Progenitor cell of endocrine pancreas (in vitro differentiated cells): ENCODE results near the gene IL6R. TPM values are rescaled to one million over a fixed set of nuclear protein-coding genes. Genes with fewer than 3 reads are reported as not detected.

Source experiments
- DNase-seq: peaks from one replicate; pipeline ENCODE4 v3.0.0; 2021; ENCODE audit warnings: low spot score; ENCODE audit not compliant: unreplicated experiment
- H3K27ac Mint-ChIP-seq: 2 replicates; pipeline ENCODE4 v1.8.0; 2021; ENCODE audit warnings: mild to moderate bottlenecking, moderate library complexity, mixed read lengths
- H3K27me3 Mint-ChIP-seq: 2 replicates; pipeline ENCODE4 v1.8.0; 2021; ENCODE audit warnings: mixed read lengths
- H3K36me3 Mint-ChIP-seq: 2 replicates; pipeline ENCODE4 v1.8.0; 2022; ENCODE audit warnings: mixed read lengths; ENCODE audit not compliant: insufficient read depth
- H3K4me1 Mint-ChIP-seq: 2 replicates; pipeline ENCODE4 v1.8.0; 2021; ENCODE audit warnings: low read depth, mixed read lengths
- H3K4me3 Mint-ChIP-seq: 2 replicates; pipeline ENCODE4 v1.8.0; 2021; ENCODE audit warnings: low read depth, mild to moderate bottlenecking, moderate library complexity, mixed read lengths
- H3K9me3 Mint-ChIP-seq: 2 replicates; pipeline ENCODE4 v1.8.0; 2021; ENCODE audit warnings: low read depth, mixed read lengths
- CTCF ChIP-seq: fragments of 200-600 bp; sonication (generic); IDR thresholded peaks from one replicate; pipeline ENCODE4 v1.5.0; 2021; ENCODE audit warnings: antibody characterized with exemption, mild to moderate bottlenecking; ENCODE audit not compliant: unreplicated experiment
- total RNA-seq: library from RNA; stranded (reverse); gene quantifications from 2 replicates; pipeline ENCODE4 v1.2.1, GENCODE V29; 2021

Gene IL6R
- total RNA-seq, 1 donor from 2014 or later, result 3.1 TPM

GRCh38 chr1:154430903-154431302 lies 25.8 kb downstream of the IL6R start:
- H3K27ac Mint-ChIP-seq, result no peak overlapping the region
- TF ChIP-seq CTCF, result no peak
- DNase-seq, result no peak
- peaks cover 4% of the 10 kb centered on the region for H3K27me3 Mint-ChIP-seq
- H3K36me3 Mint-ChIP-seq, result no peaks in the 10 kb centered on the region
- H3K9me3 Mint-ChIP-seq, result no peaks in the 10 kb centered on the region
- no peak overlapping the region for H3K4me3 Mint-ChIP-seq
- peaks cover 5% of the 10 kb centered on the region for H3K4me1 Mint-ChIP-seq

GRCh38 chr1:154431586-154432373 lies 26.6 kb downstream of the IL6R start:
- no peaks in the 10 kb centered on the region for H3K9me3 Mint-ChIP-seq
- peaks cover 5% of the 10 kb centered on the region for H3K4me1 Mint-ChIP-seq
- H3K4me3 Mint-ChIP-seq, result no peak overlapping the region
- H3K27me3 Mint-ChIP-seq, result peaks cover 4% of the 10 kb centered on the region
- H3K27ac Mint-ChIP-seq, result no peak overlapping the region
- H3K36me3 Mint-ChIP-seq, result no peaks in the 10 kb centered on the region
- no peak for TF ChIP-seq CTCF
- DNase-seq, result no peak

- TF ChIP-seq CTCF, result no peak
- peaks cover 4% of the 10 kb centered on the region for H3K27me3 Mint-ChIP-seq
- H3K4me3 Mint-ChIP-seq, result no peak overlapping the region
- H3K9me3 Mint-ChIP-seq, result no peaks in the 10 kb centered on the region
- no peaks in the 10 kb centered on the region for H3K36me3 Mint-ChIP-seq
- H3K27ac Mint-ChIP-seq, result no peak overlapping the region
- DNase-seq, result no peak
- peaks cover 5% of the 10 kb centered on the region for H3K4me1 Mint-ChIP-seq
Observed at GRCh38 chr1:154433161-154433764, 28.1 kb downstream of the IL6R start.

- H3K4me1 Mint-ChIP-seq, result peaks cover 6% of the 10 kb centered on the region
- no peak for DNase-seq
- H3K9me3 Mint-ChIP-seq, result no peaks in the 10 kb centered on the region
- H3K36me3 Mint-ChIP-seq, result no peaks in the 10 kb centered on the region
- H3K27me3 Mint-ChIP-seq, result peaks cover 4% of the 10 kb centered on the region
- no peak overlapping the region for H3K27ac Mint-ChIP-seq
- no peak for TF ChIP-seq CTCF
- H3K4me3 Mint-ChIP-seq, result no peak overlapping the region
Observed at GRCh38 chr1:154434346-154435085, 29.4 kb downstream of the IL6R start.

GRCh38 chr1:154435599-154436200 lies 30.6 kb downstream of the IL6R start:
- no peak overlapping the region for H3K27ac Mint-ChIP-seq
- DNase-seq, result no peak
- no peaks in the 10 kb centered on the region for H3K9me3 Mint-ChIP-seq
- peaks cover 4% of the 10 kb centered on the region for H3K27me3 Mint-ChIP-seq
- no peak overlapping the region for H3K4me3 Mint-ChIP-seq
- no peaks in the 10 kb centered on the region for H3K36me3 Mint-ChIP-seq
- H3K4me1 Mint-ChIP-seq, result peaks cover 7% of the 10 kb centered on the region
- no peak for TF ChIP-seq CTCF
